Colonic mucosa (tissue), 4 donors: ENCODE measurements around the gene CLEC16A. TPM values are rescaled to one million over a fixed set of nuclear protein-coding genes. Genes with fewer than 3 reads are reported as not detected.

Experiments
- DNase-seq: peaks from one replicate; pipeline ENCODE4 v3.0.0-alpha.2; 2020
- H3K27ac ChIP-seq: fragments of 200-600 bp; one replicate; pipeline ENCODE4 v1.8.0; 2021
- H3K27me3 ChIP-seq: fragments of 200-600 bp; one replicate; pipeline ENCODE4 v1.8.0; 2021
- H3K36me3 ChIP-seq: fragments of 200-600 bp; one replicate; pipeline ENCODE4 v1.8.0; 2021
- H3K4me1 ChIP-seq: fragments of 200-600 bp; one replicate; pipeline ENCODE4 v1.8.0; 2021; ENCODE audit warnings: mild to moderate bottlenecking
- H3K4me3 ChIP-seq: fragments of 200-600 bp; one replicate; pipeline ENCODE4 v1.8.0; 2021
- H3K9ac ChIP-seq, 2 donors: one replicate each; pipeline ENCODE4 v1.7.0; 2013; ENCODE audit warnings: control low read depth in 2 of 2, low read depth in 2 of 2, low read length in 2 of 2
- H3K9me3 ChIP-seq: fragments of 200-600 bp; one replicate; pipeline ENCODE4 v1.8.0; 2021
- CTCF ChIP-seq: fragments of 200-600 bp; IDR thresholded peaks from one replicate; pipeline ENCODE4 v1.8.0; 2022; ENCODE audit warnings: antibody characterized with exemption, mild to moderate bottlenecking
- intact Hi-C: fragments of 100-400 bp; cut with DNase I; formaldehyde crosslinking; loops from one replicate; pipeline ENCODE4 v1.14.1; 2022
- total RNA-seq, 2 donors: library from RNA; stranded (reverse); fragmentation: NEBNext Ultra II Directional in 1 of 2; extraction: Animal tissue kit (Norgen Biotek cat#: 25700) in 1 of 2; gene quantifications; one replicate each; pipeline ENCODE4 v1.2.1, GENCODE V29; 2021
- donor health status: healthy.
- donor health status: DM: no; HTN: no; CAD: no.
- donor health status: DM: no; HTN: no; CAD: no.

CLEC16A gene
- total RNA-seq, 2 donors from 2014 or later = 24.9 to 29.6 TPM

DNA sequence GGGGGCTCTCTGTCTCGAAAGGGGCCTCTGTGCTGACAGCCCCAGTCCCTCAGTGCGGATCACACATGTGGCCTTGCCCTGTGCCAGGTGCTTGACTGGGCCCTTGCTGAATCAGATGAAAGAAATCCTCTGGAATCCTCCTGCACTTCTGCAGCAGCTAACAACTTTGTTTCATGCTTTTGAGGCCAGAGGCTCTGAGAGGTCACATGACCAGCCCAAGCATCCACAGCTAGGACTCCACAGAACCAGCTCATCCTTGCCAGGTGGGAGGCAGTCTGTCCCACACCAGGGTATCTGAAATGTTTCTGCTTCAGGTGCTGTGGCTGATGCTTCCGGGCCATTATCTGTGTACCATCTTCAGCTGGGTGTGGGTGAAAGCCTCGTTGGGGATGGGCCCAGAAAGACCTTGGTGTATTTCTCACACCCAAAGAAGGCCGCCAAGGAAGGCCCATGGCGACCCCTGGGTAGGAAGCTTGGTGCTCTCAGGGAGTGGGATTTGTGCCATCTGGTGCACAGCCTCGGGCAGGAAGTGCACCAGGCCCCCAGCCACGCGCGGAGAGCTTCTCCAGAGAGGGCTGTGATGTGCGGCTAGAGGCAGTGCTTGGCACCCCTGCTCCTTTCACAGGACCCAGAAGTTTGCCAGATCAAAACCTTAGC lies 143.8 kb downstream of the CLEC16A start:
- no peaks in the 10 kb centered on the region for H3K27me3 ChIP-seq
- H3K4me1 ChIP-seq = peaks cover 9% of the 10 kb centered on the region
- H3K36me3 ChIP-seq = no peaks in the 10 kb centered on the region
- no peak overlapping the region for H3K27ac ChIP-seq
- no peak overlapping the region for H3K9ac ChIP-seq
- H3K4me3 ChIP-seq = no peak overlapping the region
- TF ChIP-seq CTCF = no peak
- no peak for DNase-seq
- H3K9me3 ChIP-seq = no peaks in the 10 kb centered on the region
- intact Hi-C loops = no loop called here

DNA sequence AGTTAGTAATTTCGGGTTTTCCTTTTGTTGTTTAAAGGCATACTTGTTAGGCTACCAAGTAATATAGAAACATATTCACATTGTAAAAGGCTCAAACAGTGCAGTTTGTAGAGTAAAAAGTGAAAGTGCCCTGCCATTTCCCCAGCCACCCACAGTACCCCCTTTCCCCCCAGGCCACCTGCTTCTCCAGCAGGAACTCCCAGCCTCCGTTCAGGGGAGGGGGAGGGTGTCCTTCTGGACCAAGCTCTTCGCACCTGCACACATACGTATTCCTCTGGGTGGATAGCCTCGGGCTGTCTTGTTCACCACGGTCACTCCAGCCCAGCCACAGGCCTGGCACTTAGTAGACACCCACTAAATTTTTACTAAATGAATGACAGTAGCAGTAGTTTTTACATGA lies 144.5 kb downstream of the CLEC16A start:
- Histone ChIP-seq H3K9ac (peak overlapping the region in 1 of 2 donors; percentile 13), H3K9me3 (no peaks in the 10 kb centered on the region), H3K27me3 (no peaks in the 10 kb centered on the region), H3K4me1 (peaks cover 15% of the 10 kb centered on the region), H3K36me3 (no peaks in the 10 kb centered on the region), H3K27ac (peak overlapping the region; percentile 37), H3K4me3 (no peak overlapping the region)
- no peak for TF ChIP-seq CTCF
- intact Hi-C loops = no loop called here
- no peak for DNase-seq

DNA sequence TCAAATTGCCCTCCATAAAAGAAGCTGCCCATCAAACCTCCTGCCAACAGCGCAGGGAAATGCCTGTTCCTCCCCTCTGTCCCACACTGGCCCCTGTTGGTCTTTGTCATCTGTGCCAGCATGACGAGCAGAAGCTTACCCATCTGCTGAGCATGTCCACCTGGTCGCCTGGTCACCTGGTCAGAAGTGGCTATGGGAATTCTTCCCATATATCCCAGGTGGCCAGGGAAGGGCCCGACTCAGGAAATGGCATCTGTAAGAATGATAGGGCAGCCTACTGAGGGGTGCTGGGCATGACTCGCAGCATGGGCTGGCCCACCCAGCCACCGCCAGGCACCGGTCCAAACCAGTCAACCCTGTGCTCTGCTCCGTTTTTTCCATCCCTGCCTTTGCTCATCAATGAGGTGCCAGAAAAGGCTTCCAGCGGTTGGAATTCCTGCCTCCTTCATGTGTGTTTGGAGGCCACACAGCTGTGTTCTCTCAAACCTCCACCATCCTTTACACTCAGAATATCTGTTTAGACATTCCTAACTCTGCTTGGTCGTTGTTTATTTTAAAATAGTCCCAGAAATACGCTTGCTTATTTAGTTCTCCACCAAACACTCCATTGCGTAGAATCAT lies 145.2 kb downstream of the CLEC16A start:
- DNase-seq = peak; percentile 61
- Histone ChIP-seq H3K36me3 (no peaks in the 10 kb centered on the region), H3K4me1 (peaks cover 18% of the 10 kb centered on the region), H3K9ac (peak overlapping the region in 1 of 2 donors; percentile 13), H3K27me3 (no peaks in the 10 kb centered on the region), H3K4me3 (no peak overlapping the region), H3K9me3 (no peaks in the 10 kb centered on the region), H3K27ac (peak overlapping the region; percentile 37)
- no peak for TF ChIP-seq CTCF
- intact Hi-C loops = no loop called here

DNA sequence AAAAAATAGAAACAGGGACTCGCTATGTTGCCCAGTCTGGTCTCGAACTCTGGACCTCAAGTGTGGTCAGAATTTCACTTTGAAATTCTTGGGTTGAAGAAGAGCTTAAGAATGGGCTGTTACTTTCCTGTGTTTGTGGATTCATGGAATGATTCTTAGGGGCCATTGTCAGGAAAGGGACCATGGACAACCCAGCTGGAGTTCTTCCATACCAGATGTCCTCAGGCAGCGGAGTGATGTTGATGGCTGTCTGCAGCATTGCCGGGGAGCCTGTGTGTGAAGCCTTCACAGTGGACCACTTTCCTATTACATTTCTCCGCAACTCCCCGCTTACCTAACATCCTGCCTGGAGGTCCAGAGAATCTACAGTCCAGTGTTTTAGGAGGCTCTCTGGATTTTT lies 145.9 kb downstream of the CLEC16A start:
- intact Hi-C loops = no loop called here

More for the DNA sequence above, 145.9 kb downstream of the CLEC16A start:
- H3K27ac ChIP-seq = peak overlapping the region; percentile 14
- no peaks in the 10 kb centered on the region for H3K27me3 ChIP-seq
- peaks cover 18% of the 10 kb centered on the region for H3K4me1 ChIP-seq
- no peak for DNase-seq
- no peak overlapping the region for H3K9ac ChIP-seq
- no peak for TF ChIP-seq CTCF
- H3K4me3 ChIP-seq = no peak overlapping the region
- H3K36me3 ChIP-seq = no peaks in the 10 kb centered on the region
- H3K9me3 ChIP-seq = no peaks in the 10 kb centered on the region
